ENCODE measurements around the gene ADGRE3. TPM values are rescaled to one million over a fixed set of nuclear protein-coding genes. Genes with fewer than 3 reads are reported as not detected.
A peak's percentile ranks its signal among the peaks of the same experiment; 100 is the strongest.

ADGRE3 gene
- total RNA-seq, 2 donors from 2014 or later: not detected

DNA sequence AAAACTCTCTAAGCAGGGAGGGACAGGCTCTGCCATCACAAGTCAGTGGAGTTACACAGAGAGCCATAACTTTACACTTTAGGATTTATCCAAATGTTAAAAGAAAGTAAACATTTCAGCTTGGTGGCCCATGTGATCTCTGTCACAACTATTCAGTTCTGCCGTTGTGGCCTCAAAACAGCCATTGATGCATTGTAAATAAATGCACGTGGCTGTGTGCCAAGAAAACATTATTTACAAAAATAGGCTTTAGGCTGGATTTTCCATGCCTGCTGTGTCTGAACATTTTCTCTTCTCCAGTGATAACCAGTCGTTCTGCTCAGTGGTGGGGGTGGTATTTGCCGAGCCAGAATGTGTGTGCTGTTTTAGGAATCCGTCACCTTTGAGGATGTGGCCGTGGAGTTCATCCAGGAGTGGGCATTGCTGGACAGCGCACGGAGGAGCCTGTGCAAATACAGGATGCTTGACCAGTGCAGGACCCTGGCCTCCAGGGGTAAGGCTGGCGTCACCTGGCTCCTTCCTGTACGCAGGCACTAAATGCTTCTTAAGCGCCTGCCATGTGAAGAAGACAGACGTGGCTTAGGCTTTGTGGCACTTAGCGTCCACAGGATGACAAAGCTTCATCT lies 20.1 kb upstream of the ADGRE3 start:
- no peak for DNase-seq (ENCODE audit: low spot score)
- no peak for ATAC-seq (ENCODE audit: insufficient number of reproducible peaks, low FRiP score, low read depth)
- Histone ChIP-seq H3K36me3 (peaks cover 46% of the 10 kb centered on the region), H3K4me1 (ENCODE audit: control insufficient read depth in 1 of 2, low read depth in 2 of 2) (peaks cover 5 to 9% of the 10 kb centered on the region in 2 donors), H3K9me3 (no peaks in the 10 kb centered on the region), H3K4me3 (no peak overlapping the region), H3K27ac (no peak overlapping the region), H3K27me3 (replicated peaks; ENCODE audit: insufficient read depth) (no peaks in the 10 kb centered on the region)
- TF ChIP-seq, protein P1, sequence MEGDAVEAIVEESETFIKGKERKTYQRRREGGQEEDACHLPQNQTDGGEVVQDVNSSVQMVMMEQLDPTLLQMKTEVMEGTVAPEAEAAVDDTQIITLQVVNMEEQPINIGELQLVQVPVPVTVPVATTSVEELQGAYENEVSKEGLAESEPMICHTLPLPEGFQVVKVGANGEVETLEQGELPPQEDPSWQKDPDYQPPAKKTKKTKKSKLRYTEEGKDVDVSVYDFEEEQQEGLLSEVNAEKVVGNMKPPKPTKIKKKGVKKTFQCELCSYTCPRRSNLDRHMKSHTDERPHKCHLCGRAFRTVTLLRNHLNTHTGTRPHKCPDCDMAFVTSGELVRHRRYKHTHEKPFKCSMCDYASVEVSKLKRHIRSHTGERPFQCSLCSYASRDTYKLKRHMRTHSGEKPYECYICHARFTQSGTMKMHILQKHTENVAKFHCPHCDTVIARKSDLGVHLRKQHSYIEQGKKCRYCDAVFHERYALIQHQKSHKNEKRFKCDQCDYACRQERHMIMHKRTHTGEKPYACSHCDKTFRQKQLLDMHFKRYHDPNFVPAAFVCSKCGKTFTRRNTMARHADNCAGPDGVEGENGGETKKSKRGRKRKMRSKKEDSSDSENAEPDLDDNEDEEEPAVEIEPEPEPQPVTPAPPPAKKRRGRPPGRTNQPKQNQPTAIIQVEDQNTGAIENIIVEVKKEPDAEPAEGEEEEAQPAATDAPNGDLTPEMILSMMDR (IDR thresholded peaks at IDR 0.05): no peak

DNA sequence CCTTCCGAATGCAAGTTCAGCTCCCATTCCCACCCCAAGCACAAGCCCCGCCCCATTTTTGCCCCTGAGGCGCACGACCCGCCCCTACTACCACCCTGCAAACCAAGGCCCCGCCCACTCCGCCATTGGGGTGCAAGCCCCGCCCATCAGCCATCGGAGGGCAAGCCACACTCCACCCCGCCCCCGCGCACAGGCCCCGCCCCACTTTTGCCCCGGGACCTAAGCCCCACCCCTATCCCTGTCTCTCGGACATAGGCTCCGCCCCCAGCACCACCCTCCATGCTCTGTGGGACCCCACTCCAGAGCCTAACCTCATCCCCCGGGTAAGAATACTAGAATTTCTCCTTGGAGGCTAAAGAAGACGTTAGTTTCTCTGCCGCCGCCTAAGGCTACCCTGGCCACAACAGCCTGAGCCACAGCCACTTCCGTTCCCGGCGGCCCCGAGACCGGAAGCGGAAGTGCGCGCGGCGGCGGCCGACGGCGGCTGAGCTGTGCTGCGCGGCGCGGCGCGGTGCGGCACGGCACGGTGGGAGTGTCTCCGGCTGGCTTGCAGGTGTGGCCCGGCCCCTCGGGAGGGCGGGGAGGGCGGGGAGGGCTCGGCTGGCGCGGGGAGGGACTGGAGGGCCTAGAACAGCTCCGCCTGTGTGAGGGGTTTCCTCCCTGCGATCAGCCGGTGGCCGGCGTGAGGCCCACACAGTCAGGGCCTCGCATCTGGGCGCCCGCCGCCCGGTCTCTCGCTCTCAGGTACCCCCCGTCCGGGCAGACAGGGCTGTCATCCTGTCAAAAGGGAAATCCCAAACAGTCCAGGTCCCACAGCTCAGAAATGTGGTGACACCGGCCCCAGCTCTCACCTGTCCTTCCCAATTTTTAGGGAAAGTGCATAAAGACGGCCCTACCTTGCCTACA lies 15.2 kb upstream of the ADGRE3 start, which contains the start of gene ZNF333:
Gene ZNF333 (plus strand): TSS at position 451 of the 906 bp plus-strand sequence. CDS start 3,444 bp downstream, outside the sequence.
- TF ChIP-seq, protein P1 (IDR thresholded peaks at IDR 0.05): no peak
- peak; percentile 97 for ATAC-seq (ENCODE audit: insufficient number of reproducible peaks, low FRiP score, low read depth)
- Histone ChIP-seq H3K9me3 (no peaks in the 10 kb centered on the region), H3K36me3 (peaks cover 8% of the 10 kb centered on the region), H3K27ac (peak within 1 kb of the TSS; percentile 94), H3K4me1 (ENCODE audit: control insufficient read depth in 1 of 2, low read depth in 2 of 2) (peaks cover 5 to 9% of the 10 kb centered on the region in 2 donors), H3K4me3 (peak within 1 kb of the TSS; percentile 95), H3K27me3 (replicated peaks; ENCODE audit: insufficient read depth) (no peaks in the 10 kb centered on the region)
- DNase-seq (ENCODE audit: low spot score): peak; percentile 97

DNA sequence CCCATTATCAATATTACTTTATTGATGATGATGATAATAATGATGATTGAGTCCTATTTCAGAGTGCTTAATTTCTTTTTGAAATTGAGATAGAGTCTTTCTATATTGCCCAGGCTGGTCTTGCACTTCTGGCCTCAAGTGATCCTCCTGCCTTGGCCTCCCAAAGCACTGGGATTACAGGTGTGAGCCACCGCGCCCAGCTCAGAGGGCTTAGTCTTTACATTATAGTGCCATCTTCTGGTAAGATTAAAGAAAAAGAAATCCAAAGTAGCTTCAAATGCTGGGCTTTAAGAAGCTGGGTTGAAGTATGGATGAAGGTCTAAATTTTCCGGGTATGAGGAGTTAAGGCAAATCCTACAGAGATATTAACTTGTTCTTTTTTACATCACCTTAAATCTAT lies 11.8 kb upstream of the ADGRE3 start:
- DNase-seq (ENCODE audit: low spot score) (no peak), ATAC-seq (ENCODE audit: insufficient number of reproducible peaks, low FRiP score, low read depth) (no peak)
- no peaks in the 10 kb centered on the region for H3K9me3 ChIP-seq

DNA sequence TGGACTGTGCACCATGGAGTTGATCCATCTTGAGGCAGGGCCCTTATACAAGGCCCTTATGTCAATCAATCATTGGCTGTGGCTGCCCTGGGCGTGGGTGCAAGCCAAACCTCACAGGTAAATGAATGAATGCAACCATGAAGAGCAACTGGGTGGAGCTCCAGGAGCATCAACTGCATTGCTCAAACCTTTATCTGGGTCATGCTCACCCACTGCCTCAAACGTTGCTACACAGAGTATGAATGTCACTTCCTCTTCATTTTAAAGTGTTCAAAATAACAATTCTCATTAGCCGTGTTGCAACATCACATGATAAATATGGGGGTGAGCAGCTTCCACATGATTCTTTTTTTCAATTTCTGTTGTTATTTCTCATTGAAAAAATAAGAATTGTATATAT lies 8.8 kb upstream of the ADGRE3 start:
- ATAC-seq (ENCODE audit: insufficient number of reproducible peaks, low FRiP score, low read depth): no peak
- Histone ChIP-seq H3K27ac (no peak overlapping the region), H3K27me3 (replicated peaks; ENCODE audit: insufficient read depth) (no peaks in the 10 kb centered on the region), H3K36me3 (no peaks in the 10 kb centered on the region), H3K9me3 (no peaks in the 10 kb centered on the region), H3K4me1 (ENCODE audit: control insufficient read depth in 1 of 2, low read depth in 2 of 2) (no peaks in the 10 kb centered on the region), H3K4me3 (no peak overlapping the region)
- no peak for DNase-seq (ENCODE audit: low spot score)
- TF ChIP-seq, protein P1 (IDR thresholded peaks at IDR 0.05): no peak

More for the DNA sequence above, 11.8 kb upstream of the ADGRE3 start:
- no peaks in the 10 kb centered on the region for H3K36me3 ChIP-seq
- TF ChIP-seq, protein P1 (IDR thresholded peaks at IDR 0.05): no peak
- H3K4me3 ChIP-seq: no peak overlapping the region
- peaks cover 5 to 9% of the 10 kb centered on the region in 2 donors for H3K4me1 ChIP-seq (ENCODE audit: control insufficient read depth in 1 of 2, low read depth in 2 of 2)
- no peak overlapping the region for H3K27ac ChIP-seq
- H3K27me3 ChIP-seq (replicated peaks; ENCODE audit: insufficient read depth): no peaks in the 10 kb centered on the region

DNA sequence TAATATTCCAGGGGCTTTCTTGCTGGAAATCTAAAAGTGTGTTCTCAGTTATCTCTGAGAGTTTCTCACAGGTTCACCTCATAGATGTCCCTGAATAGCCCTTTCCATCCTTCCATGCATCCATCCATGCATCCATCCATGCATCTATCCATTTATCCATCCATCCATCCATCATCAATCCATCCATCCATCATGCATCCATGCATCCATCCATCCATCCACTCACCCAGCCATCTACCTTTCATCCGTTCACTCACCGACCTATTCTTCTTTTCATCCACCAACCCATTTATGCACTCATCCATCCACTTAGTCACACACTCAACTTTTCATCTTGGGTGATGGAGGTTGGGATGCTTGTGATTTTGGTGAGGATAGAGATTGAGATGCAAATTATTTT lies 7.4 kb upstream of the ADGRE3 start:
- Histone ChIP-seq H3K4me1 (ENCODE audit: control insufficient read depth in 1 of 2, low read depth in 2 of 2) (no peaks in the 10 kb centered on the region), H3K27me3 (replicated peaks; ENCODE audit: insufficient read depth) (no peaks in the 10 kb centered on the region), H3K36me3 (no peaks in the 10 kb centered on the region), H3K27ac (no peak overlapping the region), H3K4me3 (no peak overlapping the region), H3K9me3 (no peaks in the 10 kb centered on the region)
- no peak for ATAC-seq (ENCODE audit: insufficient number of reproducible peaks, low FRiP score, low read depth)
- no peak for DNase-seq (ENCODE audit: low spot score)
- TF ChIP-seq, protein P1 (IDR thresholded peaks at IDR 0.05): no peak

Data from thoracic aorta (tissue), 2 donors.